Right renal cortex interstitium (tissue), 3 donors: ENCODE data around the gene SHD. TPM values are rescaled to one million over a fixed set of nuclear protein-coding genes. Genes with fewer than 3 reads are reported as not detected.
"Not testable (repeated sequence)": the region's sequence is repeated elsewhere in the genome, so short reads cannot be mapped to it uniquely, and the experiment has no call there.

Experiments used
- DNase-seq, 3 donors: peaks; one replicate each; pipeline ENCODE4 v3.0.0-alpha.2; 2013; ENCODE audit warnings: low read depth in 3 of 3, low spot score in 2 of 3
- polyA plus RNA-seq, 3 donors: library from polyadenylated mRNA; unstranded; fragments of 120-200 nt; gene quantifications; one replicate each; pipeline ENCODE4 v1.2.1, GENCODE V29; 2013; ENCODE audit not compliant: insufficient read length in 3 of 3

The SHD gene
- polyA plus RNA-seq, 3 donors = 1.3 to 1.6 (median 1.3) TPM

DNA sequence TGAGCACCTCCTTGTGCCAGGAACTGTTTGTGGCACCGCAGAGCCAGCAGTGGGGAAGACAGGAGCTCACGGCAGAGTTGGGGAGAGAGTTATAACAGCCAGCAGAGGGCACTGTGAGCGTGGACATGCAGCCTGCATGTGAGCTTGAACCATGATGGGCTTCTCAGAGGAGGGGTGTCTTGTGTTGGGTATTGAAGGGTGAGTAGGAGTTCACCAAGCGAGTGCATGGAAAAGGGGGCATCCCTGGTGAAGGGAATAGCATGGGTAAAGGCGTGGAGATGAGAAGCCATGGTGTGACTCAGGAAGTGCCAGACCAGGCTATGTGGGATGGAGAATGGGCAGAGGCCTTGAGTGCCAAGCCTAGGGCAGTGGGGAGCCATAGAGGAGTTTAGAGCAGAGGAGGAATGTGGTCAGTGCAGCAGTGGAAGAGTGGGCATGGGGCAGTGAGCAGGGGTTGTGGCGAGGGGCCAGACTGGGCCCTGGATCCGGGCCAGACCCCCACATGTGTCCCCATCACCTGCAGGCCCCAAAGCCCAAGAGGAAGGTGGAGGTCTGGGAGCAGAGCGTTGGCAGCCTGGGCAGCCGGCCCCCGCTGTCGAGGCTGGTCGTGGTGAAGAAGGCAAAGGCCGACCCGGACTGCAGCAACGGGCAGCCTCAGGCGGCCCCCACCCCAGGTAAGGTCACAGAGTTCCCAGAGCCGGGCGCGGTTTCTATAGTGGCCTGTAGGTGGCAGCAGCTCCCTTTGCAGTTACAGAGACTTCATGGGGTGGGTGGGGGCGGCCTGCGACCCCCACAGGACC lies 11.8 kb upstream of the SHD start:
- no peak for DNase-seq

DNA sequence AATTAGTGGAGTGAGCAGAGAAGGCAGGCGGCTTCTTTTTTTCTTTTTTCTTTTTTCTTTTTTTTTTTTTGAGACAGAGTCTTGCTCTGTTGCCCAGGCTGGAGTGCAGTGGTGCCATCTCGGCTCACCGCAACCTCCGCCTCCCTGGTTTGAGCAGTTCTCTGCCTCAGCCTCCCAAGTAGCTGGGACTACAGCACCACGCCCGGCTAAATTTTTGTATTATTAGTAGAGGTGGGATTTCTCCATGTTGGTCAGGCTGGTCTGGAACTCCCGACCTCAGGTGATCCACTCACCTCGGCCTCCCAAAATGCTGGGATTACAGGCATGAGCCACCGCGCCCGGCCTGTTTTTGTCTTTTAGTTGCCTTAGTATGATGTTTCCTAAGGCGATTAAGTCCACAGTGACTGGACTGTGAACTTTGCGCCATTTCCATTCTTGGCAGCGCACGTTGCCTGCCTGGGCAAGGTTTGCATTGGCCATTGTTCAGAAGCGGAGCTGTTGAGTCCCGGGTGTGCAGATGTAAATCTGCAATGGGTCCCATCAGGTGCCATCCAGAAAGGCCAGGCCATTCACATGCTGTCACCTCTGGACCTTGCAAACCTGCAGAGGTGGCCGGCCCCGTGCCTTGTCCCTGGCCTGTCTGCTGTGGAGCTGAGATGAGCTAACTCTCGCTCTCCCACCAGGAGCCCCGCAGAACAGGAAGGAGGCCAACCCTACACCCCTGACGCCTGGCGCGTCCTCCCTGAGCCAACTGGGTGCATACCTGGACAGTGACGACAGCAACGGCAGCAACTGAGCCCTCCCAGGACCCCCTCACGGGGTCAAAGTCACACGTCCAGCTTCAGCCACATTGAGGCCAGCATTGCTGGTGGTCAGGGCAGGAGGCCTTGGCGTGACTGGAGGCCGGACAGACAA lies 10.9 kb upstream of the SHD start:
- no peak for DNase-seq

DNA sequence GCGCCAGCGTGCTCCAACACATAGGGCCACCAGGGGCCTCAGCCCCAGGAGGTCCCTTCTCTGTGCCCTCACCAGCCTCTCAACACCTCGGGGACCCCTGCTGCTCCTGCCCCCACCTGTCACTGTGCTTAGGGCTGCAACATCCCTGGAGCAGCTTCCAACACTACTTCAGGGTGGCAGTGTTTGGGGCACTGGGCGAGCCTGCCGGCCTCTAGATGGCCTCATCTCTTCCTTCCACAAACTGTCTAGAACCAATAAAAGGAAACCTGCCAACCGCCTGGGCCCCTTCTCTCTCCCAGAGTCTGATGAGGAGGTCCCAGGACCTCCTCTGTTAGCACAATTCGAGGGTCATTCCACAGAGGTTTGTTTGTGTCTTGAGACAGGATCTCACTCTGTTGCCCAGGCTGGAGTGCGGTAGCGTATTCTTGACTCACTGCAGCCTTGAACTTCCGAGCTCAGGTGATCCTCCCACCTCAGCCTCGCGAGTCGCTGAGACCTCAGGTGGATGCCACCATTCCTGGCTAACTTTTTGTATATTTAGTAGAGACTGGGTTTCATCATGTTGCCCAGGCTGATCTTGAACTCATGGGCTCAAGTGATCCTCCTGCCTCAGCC lies 10.1 kb upstream of the SHD start:
- no peak for DNase-seq

DNA sequence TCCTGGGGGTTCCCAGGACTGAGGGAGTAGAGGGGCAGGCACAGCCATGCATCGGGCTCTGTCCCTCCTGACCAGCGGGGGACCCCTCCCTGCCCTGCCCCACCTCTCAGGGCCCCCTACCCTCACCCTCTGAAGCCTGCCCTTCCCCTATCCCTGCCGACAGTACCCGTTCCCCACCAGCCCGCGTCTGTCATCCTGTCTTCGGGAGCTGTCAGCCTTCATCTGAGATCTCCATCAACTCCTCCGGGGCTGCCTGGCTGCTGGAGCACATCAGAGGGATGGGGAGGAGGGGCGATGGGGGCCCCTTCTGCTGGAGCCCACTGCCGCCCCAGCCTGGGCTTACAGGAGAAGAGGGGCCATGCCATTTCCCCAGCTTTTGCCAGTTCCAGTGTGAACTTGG lies 6.2 kb upstream of the SHD start:
- no peak for DNase-seq

DNA sequence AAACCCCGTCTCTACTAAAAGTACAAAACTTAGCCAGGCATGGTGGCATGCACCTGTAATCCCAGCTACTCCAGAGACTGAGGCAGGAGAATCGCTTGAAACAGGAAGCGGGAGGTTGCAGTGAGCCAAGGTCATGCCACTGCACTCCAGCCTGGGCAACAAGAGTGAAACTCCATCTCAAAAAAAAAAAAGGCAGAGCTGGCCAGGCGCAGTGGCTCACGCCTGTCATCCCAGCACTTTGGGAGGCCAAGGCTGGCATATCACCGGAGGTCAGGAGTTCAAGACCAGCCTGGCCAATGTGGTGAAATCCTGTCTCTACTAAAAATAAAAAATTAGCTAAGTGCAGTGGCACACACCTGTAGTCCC lies 4.8 kb upstream of the SHD start:
- DNase-seq = not testable (repeated sequence)

DNA sequence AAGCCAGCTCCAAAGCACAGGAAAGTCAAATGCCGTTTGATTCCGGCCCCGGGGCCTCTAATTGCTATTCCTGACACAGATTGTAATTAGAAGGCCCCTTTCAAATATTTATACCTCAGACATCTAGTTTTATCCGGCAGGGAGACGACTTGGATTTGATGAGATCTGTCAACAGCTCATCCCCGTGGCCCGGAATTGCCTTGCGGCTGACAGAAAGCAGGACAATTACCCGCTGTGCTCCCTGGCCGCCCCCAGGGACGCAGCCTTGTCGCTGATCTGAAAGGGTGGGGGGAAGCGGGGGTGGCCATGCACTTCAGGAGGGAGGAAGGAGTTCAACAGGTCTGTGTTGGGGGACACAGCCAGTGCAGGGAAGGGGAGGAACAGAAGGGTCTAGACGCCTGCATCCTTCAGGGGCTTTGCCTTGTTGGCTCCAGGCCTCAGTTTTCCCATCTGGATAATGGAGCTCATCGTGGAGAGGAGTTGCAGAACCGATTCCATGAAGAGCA lies 1.8 kb upstream of the SHD start:
- no peak for DNase-seq

DNA sequence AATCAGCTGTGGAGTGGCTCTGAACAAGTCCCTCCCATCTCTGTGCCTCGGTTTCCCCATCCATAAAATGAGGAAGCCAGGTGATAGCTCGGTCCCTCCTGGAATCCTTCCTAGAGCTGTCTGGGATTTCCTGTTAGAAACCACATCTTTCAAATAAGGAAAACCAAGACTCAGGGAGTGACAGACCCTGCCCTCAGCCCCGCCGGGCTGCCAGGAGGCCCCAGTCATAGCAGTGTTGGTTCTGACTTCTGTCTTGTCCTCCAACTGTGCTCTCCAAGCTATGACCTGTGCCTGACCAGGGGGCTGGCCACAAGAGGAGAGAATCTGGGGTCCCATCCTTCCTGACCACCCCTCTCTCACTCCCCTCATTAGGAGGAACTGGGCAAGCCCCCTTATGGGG lies 1.1 kb upstream of the SHD start:
- DNase-seq = no peak

DNA sequence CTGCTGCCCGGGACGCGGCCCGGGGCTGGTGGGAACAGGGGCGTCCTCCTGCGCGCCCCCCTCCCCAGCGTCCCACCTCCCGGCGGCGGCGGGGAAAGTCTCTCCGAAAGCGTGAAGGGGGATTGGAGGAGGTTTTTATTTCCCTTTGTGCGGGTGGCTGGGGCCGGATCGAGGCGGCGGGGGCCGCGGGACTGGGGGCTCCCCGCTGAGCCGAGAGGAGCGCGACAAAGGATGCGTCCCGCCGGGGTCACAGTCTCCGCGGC lies 132 bp downstream of the SHD start:
- no peak for DNase-seq

DNA sequence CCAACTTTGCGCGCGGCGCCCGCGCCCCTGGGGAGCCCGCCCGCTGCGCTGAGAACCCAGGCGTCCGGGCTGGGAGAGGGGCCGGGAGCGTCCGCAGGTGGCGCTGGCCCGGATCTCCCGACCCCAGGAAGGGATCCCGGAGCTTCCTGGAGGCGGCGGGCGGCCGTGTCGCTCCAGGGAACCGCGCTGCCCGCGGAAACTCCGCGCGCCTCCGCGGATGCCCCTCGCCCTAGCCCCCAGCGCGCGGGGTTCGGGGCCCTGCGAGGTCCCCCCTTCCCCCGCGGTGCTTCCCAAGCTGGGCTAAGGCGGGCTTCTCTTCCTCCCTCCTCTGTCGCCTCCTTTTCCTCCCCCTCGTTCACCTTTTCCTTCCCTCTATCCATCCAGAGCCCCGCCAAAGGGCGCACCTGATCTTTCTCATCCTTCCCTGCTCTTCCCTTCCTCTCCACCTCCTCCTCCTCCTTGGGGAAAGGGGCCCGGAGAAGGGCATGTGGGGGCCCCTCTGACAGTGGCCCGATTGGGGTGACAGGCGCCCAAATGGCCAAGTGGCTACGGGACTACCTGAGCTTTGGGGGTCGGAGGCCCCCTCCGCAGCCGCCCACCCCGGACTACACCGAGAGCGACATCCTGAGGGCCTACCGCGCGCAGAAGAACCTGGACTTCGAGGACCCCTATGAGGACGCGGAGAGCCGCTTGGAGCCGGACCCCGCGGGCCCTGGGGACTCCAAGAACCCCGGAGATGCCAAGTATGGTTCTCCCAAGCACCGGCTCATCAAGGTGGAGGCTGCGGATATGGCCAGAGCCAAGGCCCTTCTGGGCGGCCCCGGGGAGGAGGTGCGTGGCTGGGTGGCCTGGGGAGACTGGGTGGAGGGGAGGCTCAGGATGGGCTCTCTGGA lies 710 bp downstream of the SHD start:
- DNase-seq = no peak

DNA sequence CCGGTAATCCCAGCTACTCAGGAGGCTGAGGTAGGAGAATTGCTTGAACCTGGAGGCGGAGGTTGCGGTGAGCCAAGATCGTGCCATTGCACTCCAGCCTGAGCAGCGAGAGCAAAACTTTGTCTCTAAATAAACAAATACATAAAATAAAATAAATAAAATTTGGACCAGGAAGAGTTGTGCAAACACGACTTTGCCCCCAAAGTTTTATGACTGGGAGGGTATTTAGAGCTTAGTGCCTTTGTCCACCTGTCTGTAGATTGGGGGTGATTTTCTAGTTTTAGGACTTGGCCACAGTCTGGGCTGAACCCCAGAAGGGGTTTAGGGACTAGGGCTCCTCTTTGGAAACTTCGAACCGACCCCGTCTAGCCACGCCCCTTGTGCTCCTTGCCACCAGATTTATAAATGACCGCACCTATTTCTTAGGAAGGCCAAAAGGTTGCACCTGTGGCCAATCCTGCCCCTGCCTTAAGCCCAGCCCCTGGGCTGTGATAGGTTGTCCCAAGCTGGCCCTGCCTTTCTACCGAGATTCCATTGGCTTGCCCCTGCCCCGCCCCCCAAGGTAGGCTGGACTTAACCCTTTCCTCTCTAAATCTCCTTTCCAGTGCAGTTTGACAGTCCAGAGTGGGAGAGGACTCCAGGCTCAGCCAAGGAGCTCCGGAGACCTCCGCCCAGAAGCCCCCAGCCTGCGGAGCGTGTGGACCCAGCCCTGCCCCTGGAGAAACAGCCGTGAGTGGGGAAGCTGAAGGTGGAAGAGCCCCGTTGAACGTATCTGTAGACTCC lies 5.3 kb downstream of the SHD start:
- no peak for DNase-seq

DNA sequence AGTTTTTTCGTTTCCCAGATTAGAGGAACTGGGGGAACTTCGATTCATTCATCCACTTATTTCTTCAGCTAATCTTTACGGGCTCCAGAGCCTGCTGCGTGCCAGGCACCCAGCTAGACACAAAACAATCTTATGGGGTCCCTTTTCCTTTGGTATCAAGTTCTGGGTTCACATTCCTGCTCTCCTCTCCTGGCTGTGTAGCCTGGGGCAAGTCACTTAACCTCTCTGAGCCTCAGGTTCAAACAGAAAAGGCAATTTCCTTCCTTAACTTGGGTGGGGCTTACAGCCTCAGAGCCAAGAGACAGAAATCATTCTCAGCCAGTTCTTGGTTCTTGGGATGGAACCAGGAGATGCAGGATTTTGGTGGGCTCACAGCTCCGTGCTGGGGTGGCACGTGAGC lies 5.9 kb downstream of the SHD start:
- no peak for DNase-seq

DNA sequence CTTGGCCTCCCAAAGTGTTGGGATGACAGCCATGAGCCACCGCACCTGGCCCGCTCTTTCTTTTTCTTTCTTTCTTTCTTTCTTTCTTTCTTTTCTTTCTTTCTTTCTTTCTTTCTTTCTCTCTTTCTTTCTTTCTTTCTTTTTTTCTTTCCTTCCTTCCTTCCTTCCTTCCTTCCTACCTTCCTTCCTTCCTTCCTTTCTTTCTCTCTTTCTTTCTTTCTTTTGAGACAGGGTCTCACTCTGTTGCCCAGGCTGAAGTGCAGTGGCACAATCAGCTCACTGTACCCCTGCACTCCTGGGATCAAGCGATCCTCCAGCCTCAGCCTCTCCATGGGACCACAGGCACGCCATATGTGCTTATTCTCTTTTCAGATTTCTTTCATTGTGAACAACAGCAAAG lies 7.1 kb downstream of the SHD start:
- DNase-seq = not testable (repeated sequence)

DNA sequence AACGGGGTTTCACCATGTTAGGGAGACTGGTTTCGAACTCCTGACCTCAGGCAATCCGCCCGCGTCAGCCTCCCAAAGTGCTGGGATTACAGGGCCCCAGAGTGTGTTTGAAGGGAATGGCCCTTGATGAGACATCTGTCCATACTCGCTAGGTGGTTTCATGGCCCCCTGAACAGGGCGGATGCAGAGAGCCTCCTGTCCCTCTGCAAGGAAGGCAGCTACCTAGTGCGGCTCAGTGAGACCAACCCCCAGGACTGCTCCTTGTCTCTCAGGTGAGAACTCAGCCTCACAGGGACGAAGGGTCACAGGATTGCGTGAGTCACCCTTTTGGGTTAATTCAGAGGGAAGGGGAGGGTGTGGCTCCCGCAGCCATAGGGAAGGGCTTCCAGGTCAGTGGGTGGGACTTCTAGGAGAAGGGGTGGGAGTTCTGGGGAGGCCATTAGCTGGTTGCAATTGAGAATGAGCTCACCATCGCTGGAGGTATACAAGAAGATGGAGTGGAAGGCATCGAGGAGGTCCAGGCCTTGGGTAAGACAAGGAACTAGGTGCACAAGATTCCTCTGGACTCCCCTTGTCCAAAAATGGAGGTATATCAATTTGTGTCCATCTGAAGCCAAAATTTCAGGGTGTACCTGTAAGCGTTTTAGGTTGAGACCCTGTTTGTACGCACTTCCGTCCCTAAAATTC lies 9.2 kb downstream of the SHD start:
- no peak for DNase-seq

DNA sequence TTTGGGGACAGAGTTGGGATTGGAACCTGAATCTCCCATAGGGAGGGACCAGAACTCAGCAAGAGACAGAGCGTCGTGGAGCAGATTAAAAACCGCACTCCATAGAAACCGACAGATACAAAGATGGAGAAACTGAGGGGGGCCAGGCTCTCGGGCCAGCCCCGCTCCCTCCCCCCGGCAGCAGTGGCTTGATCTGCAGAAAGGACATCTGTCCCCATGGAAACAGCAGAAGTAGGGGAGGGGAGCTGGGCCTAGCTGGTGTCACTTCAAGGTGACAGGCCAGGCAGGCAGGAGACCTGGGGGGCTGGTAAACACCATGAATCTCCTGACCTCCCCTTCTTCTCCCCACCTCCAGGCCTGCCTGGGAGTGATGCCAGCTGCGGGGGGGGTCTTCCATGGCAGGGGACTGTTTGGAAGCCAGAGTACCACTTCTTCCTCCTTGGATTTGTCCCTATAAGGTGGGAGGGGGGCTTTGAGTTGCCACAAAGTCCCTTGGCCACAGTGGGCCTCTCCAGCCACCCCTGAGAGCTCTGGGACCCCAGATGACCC lies 12.2 kb downstream of the SHD start:
- DNase-seq = no peak

DNA sequence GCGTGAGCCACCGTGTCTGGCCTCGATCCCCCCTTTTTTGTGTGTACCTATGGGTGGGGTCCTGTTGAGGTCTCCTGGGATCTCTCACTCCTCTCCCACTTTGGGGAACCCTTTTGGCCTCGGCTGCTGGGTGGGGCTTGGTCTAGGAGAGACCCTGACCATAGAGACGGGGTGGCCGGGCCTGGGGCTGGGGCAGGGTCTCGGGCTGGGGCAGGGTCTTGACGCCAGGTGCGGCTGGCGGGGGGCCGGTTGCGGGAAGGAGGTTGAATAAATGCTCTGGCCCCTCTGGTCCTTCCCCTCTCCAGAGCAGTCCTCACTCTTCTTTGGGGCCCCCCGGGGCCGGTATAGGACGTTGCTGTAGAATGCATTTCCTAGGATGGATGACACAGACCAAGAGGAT lies 13.4 kb downstream of the SHD start:
- no peak for DNase-seq

DNA sequence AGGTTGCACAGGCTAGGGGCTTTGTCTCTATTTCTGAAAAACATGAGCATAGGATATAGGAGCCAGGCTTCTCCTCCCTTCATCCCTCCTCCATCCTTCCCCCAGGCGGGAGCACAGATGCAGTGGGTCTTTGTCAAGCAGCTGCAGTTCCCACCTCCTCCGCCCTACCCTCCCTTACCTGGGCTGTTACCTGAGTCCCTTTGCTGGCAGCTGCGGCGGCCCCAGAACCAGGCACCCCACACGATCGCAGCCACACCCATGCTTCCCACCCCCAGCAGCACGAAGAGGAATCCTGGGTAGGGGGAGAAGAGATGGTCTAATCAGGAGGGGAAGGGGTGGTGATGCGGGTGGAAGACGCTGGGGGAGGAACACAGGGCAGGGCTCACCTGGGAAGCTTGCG lies 15.3 kb downstream of the SHD start:
- DNase-seq = no peak

DNA sequence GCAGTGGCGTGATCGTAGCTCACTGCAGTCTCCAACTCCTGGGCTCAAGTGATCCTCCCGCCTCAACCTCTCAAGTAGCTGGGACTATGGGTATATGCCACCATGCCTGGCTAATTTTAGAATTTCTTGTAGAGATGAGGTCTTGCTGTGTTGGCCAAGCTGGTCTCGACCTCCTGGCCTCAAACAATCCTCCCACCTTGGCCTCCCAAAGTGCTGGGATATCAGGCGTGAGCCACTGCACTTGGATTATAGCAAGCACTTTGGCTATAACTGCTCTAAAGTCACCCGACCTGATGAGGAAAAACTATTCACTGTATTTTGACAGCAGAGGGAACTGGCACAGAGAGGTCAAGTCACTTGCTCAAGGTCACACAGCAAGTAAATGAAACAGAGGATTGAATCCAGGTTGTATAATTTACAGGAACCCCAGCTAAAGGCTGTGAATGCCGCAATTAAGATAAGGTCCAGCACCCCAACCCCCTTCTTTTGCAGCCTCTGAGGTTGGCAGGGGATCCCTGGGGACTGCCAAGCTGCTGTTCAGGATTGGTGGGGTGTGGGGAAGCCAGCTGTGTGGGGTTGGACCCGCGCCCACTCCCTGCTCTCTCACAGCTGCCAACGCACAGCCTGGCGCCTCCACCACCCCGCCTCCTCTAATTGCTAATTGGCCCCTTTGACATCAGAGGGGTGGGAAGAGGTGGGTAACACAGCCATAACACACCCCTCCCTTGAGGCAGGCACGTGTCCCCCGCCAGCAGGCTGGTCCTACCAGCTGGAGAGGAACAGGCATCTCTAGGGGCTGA lies 17.1 kb downstream of the SHD start:
- no peak for DNase-seq
